Uterus (tissue), 2 donors: ENCODE results near the gene CLCN1.

Source experiments
- CTCF ChIP-seq, 4 experiments: fragments of 200-600 bp in 2 of 4; fragments of 450-650 bp in 2 of 4; sonication (generic) in 2 of 4; IDR thresholded peaks; one replicate each; pipeline ENCODE4 v1.5.1; 2016 to 2019; ENCODE audit warnings: antibody characterized with exemption in 4 of 4, mild to moderate bottlenecking in 2 of 4, moderate library complexity in 1 of 4
- POLR2A ChIP-seq, 2 donors: fragments of 450-650 bp; IDR thresholded peaks; one replicate each; pipeline ENCODE4 v1.6.1; 2016; ENCODE audit warnings: antibody characterized with exemption in 2 of 2, mild to moderate bottlenecking in 1 of 2, moderate library complexity in 1 of 2

GRCh38 chr7:143367972-143368371, 52.1 kb downstream of the CLCN1 start:
- TF ChIP-seq POLR2A (IDR thresholded peaks at IDR 0.05): no peak
- no peak for TF ChIP-seq CTCF (IDR thresholded peaks at IDR 0.05)
